Measurements from ENCODE around the gene OBI1.

DNA sequence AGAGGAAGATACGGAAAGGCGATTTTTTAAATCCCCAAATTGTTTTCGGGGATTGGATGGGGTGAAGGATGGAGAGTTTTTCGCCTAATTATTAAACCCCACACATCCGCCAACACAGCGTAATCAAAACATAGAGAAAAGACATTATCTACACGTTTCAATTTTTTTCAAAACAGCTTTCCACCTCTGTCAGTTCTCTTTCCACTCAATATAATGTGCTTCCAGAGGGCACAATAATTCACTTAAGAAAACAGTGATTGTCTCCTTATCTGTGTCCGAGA lies 435 bp upstream of the OBI1 start:
- TF ChIP-seq, protein P1, sequence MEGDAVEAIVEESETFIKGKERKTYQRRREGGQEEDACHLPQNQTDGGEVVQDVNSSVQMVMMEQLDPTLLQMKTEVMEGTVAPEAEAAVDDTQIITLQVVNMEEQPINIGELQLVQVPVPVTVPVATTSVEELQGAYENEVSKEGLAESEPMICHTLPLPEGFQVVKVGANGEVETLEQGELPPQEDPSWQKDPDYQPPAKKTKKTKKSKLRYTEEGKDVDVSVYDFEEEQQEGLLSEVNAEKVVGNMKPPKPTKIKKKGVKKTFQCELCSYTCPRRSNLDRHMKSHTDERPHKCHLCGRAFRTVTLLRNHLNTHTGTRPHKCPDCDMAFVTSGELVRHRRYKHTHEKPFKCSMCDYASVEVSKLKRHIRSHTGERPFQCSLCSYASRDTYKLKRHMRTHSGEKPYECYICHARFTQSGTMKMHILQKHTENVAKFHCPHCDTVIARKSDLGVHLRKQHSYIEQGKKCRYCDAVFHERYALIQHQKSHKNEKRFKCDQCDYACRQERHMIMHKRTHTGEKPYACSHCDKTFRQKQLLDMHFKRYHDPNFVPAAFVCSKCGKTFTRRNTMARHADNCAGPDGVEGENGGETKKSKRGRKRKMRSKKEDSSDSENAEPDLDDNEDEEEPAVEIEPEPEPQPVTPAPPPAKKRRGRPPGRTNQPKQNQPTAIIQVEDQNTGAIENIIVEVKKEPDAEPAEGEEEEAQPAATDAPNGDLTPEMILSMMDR (IDR thresholded peaks at IDR 0.05) = no peak
- TF ChIP-seq POLR2A (IDR thresholded peaks at IDR 0.05) (no peak), POLR2AphosphoS5 (IDR thresholded peaks at IDR 0.05) (no peak)
